HG02981 (cell line): ENCODE measurements around the gene KIF2C.
"Not testable (repeated sequence)": the region's sequence is repeated elsewhere in the genome, so short reads cannot be mapped to it uniquely, and the experiment has no call there.

Experiments
- ATAC-seq: cut with Tn5 transposase; IDR thresholded peaks from one replicate; pipeline ENCODE4 v1.9.1; 2021; ENCODE audit warnings: mild to moderate bottlenecking, moderate library complexity; ENCODE audit not compliant: unreplicated experiment

The KIF2C gene

DNA sequence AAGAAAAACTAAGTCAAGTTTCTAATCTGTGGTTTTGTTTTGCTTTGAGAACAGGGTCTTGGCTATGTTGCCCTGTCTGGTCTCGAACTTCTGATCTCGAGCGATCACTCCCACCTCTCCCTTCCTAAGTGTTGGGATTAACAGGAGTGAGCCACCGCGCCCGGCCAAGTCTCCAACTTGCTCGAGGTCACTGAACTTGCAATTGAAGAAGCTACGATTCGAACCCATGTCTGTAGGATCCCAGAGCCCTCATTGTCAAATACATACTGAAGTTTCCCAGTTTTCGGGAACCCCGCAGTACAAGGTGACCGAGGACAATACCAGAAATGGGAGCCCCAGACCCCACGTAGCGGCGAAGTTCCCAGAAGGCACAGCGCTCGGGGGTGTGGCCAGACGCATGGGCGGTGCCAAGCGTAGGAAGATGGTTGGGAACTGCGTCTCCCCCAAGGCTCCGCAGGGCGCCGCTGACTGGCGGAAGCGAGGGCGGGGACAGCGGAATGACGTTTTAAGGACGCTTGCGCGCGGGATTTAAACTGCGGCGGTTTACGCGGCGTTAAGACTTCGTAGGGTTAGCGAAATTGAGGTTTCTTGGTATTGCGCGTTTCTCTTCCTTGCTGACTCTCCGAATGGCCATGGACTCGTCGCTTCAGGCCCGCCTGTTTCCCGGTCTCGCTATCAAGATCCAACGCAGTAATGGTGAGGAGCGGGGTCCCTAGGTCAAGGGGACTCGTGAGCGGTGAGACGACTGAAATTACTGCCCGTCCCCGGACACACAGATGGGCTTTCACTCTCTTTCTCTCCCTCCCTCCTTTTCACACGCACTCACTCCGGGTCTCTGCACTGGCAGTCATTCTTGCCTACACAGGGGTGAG lies at the start of gene KIF2C:
TSS of gene KIF2C (plus strand) at position 531 of the 872 bp plus-strand sequence. CDS start at position 627, 96 bp downstream.
- peak; percentile 96 for ATAC-seq

DNA sequence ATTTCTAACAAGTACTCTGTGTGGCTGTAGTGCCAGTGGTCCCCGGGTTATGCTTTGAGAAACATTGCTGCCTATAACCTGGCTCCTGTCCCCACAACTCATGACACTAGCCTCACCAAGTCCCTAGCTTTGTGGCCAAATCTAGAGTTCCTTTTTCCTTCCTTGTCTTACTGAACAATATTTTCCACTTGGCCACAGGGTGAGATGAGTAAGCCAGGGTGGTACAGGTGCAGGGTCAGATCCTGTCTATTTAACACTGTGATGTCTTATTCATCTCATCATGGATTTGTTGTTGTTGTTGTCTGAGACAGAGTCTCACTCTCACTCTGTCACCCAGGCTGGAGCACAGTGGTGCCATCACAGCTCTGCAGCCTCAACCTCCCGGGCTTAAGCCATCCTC lies 46.5 kb upstream of the KIF2C start:
- ATAC-seq = no peak

DNA sequence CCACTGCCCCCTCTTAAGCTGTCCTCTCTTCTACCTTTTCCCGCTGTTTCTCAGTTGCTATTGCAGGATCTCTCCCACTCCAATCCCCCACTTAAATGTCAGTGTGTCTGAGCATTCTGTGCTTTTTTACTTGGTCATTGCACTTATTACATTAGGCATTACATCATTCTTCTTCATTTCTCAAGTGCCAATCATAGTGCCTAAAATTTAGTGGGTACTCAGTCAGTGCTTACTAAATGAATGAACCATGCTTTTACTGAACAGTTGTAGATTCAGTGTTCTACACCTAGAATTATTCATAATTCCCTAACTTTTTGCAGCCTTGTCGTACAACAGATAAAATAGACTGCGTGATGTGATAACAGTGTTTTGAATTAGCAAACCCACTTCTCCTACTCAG lies 45.7 kb upstream of the KIF2C start:
- ATAC-seq = no peak

DNA sequence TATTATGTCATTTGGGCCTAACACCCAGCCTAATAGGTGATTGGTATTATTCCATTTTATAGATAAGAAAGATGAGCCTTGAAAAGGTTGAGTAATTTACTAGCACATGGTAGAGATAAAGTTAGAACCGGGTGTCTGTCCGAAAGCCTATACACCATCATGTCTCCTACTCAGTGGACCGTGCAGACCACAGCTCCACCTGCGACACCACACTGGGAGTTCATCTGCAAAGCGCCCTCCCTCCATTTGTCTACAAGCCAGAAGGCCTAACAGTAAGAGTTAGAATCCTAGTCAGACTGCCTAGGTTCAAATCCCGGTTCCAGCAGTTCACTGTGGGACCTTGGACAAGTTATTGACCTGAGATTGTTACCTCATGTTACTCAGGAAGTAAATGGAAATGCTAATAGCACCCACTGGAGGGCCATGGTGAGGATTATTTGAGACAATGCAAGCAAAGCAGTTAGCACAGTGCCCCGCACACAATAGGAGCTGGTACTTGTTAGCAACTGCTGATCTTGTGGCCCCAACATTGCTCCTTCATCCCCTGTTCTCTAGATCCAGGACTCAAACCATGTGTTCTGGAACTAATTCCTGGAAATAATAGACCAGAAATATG lies 44.7 kb upstream of the KIF2C start:
- peak; percentile 57 for ATAC-seq

DNA sequence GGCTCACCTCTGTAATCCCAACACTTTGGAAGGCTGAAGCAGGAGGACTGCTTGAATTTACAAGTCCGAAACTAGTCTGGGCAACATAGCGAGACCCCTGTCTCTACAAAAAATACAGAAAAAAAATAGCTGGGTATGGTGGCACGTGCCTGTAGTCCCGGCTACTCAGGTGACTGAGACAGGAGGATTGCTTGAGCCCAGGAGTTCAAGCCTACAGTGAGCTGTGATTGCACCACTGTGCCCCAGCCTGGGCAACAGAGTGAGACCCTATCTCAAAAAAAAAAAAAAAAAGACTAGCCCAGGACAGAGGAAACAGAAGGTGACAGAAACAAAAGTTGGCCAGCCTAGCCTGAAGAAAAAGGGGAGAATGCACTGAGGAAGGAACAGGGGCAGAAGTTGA lies 44.0 kb upstream of the KIF2C start:
- ATAC-seq = no peak

DNA sequence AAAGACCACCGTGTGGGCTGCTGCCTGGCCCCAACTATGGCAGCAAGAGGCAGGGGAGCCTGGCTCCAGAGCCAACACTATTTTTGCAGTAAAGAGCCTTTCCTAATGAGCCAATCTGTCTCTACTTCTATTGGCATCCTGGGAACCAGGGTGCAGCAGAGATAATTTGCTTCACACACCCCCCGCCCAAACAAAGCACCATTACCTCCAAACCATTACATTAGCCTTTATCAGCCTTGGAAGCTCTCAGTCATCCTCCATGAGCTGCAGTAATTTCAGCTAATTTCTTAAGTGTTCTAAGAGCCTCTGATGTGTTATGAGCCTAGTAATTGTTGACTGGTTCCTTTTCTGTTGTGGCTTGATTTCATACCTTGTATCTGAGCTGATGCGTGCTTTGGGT lies 43.5 kb upstream of the KIF2C start:
- no peak for ATAC-seq

DNA sequence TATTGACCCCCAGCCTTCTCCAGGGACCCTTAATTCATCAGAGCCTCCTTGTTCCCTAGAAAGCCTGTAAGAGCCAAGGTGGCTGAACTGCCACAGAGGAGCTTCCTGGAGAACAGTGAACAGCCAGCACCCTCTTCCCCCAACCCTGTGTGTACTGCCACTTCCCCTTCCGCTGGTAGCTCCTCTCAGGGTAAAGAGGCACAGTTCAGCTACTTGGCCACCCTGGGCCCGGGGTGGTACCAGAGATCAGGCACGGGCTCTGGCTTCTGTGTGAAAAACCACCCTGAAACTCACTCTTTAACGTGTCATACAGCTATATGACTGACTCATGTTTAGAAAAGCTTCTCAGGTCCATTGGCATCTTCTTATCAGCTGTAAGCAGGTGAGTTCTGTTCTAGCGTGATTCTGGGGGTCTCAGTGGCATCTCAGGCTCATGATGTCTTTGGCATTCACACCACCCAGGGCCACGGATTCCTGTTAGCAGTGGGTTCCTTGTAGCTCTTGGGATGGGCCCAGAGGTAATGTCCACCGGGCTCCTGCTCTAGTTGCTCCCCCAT lies 42.8 kb upstream of the KIF2C start:
- ATAC-seq = no peak

DNA sequence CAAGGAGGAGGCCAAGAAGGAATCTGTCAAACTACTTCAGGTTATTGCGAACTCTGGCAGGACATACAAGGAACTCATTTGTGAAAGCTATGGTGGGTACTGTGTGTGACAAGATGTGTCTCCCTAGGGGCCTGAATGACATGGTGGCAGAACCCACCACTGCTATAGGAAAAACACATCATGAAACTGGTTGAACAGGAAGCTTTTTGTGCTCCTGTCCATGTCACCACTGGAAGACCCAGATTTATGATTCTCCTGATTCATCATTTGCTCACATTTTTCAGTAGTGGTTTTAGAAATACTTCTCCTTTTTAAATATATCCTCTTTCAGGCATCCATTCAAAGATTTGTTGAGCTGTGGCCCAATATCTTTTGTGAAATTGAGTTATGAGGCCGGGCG lies 41.5 kb upstream of the KIF2C start:
- no peak for ATAC-seq

DNA sequence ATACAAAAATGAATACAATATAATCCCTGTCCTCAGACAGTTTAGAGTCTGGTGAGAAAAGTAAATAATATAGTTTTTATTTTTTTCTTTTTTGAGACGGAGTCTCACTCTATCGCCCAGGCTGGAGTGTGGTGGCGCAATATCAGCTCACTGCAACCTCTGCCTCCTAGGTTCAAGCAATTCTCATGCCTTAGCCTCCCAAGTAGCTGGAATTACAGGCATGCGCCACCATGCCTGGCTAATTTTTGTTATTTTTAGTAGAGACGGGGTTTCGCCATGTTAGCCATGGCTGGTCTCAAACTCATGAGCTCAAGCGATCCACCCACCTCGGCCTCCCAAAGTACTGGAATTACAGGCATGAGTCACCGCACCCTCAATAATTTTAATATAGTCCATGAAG lies 40.3 kb upstream of the KIF2C start:
- ATAC-seq = not testable (repeated sequence)

DNA sequence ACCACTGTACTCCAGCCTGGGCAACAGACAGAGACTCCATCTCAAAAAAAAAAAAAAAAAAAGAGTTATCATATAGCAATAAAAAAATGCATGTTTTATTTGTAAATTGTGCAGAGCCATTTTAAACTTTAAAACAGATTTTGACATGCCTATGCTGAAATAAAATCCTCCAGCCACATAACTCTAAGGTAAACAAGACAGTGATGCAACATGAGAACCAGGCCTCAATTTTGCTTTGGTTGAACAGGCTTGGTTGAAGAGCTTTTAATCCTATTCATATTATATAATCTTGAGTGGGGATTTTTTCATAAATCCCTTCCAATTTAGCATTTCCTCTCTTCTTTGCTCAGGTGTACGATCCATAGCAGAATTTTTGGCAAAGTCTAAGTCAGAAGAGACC lies 39.1 kb upstream of the KIF2C start:
- no peak for ATAC-seq

DNA sequence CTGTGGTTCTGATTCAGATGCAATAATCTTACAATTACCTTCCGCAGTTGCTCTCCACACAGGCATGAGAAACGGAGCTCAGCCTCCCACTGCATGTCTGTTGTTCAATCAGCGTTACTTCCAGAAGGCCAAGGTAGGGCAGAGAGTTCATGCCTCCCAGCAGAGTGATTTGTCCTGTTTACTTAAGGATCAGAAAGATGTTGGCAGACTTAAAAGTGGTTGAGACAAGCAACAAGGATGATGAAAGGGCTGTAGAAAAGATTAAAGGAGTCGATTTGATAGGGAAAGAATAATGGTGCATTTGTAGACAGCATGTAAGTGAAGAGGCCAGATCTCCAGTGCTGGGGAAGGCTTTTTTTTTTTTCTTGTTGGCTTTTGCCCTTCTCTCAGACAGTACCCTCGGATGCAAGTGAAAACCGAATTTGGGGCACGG lies 38.5 kb upstream of the KIF2C start:
- ATAC-seq = no peak

DNA sequence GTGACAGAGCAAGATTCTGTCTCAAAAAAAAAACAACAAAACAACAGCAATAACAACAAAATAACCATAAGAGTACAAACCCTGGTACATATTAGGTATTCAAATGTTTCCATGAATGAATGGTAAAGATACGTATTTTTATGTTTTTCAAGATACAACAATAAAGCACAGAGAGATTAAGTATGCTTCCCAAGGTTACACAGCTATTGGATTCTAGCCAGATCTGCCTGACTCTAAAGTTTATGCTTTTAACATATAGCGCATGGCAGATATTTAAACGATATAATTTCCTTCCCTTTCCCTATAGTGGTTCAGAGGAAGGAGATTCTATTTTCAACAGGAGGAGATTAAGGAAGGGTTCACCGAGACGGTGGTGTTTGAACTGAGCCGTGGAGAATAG lies 34.2 kb upstream of the KIF2C start:
- ATAC-seq = no peak

DNA sequence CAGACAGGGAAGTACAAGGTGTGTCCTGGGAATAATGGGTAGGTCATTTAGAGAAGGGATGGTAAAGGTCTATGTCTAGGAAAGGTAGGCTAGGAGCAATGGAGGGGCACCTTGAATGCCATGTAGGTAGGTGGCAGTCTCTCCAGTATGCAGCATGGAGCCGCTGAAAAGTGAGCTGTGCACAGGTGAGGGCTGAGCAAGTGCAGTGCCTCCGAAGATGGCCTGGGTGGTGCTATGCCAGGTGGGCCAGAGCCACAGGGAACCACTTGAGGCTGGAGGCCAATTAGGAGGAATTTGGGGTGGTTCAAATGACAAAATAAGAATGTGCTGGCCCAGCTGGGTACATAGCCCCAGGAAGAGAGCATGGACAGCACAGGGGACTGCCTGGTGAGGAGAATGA lies 33.7 kb upstream of the KIF2C start:
- ATAC-seq = no peak

DNA sequence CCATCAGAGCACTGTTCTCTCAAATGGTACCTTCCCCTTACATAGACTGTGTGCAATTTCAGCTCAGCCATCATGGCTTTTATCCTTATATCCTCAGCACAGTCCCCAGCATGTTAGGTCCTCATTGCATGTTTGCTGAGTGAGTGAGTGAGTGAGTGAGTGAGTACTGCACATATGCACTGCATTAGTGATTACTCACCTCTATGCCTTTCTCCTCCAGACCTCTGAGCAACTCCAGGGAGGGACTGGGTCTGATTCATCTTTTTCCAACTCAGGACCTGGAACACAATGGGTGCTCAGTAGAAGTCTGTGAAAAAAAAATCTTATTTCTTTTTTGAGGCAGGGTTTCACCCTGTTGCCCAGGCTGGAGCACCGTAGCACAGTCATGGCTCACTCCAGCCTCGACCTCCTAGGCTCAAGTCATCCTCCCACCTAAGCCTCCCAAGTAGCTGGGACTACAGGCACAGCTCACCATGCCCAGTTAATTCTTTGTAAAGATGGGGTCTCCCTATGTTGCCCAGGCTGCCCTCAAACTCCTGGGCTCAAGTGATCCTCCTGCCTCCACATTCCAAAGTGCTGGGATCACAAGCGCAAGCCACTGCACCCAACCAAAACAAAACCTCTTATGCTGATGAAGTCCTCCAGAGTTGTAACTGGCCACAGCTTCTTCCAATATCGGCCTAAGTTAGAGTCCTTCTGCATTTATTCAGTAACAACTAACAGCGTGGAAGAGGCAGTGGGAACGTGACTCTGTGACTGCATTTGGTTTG lies 32.3 kb upstream of the KIF2C start:
- ATAC-seq = no peak

DNA sequence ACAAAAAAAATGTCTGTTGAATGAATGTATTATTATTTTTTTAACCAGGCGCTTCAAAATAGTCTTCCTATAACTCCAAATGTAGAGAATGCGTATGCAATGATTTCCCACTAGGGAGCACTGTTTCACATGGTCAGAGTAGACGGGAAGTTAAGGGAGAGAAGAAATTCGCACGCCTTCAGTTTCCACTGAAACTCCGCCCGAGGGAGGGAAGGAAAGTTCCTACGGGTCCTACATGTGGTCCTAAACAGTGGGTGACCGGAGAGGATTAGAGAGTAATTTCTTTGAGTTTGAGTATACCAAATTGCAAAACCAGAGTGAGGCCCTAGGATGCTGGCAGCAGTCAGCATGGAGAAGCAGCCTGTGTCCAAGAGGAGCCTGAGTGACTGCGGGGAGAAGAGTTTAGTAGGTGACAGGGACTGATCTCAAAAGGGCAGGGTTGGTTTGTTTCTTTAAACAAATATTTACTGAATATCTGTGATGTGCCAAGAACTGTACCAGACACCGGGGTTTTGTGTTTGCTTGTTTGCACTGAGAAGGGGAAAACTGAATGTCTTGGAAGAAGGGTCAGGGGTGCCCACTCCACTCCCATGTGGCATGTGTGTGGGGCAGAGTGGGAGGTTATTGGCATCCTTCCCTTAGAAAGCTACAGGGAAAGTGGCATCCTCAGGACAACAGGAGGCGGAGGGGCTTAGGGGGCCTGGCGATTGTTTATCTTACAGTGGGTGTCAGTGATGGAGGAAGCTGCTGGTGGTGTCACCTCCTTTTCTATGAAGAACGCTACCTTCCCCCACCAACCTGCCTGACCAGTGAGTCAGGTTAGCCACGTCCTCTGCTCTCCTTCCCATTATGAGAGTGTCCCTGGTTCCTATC lies 31.4 kb upstream of the KIF2C start:
- no peak for ATAC-seq

DNA sequence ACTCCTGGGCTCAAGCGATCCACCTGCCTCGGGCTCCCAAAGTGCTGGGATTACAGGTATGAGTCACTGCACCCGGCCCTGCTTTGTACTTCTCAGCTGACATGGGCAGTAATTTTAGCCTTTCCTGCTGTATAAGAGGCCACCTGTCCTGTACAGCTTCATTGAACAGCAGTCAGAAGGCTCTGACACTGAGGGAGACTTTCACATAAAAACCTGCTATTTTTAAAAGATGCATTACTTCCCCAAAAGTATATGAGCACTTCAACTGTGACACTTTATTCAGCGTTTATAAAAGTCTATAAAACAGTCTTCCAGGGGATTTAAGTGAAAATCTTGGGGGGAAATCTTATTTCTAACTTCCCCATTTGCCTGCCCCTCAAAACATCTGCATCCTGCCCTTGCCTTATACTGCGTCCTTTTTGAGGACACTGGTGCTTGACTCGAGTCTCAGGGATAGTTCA lies 26.3 kb upstream of the KIF2C start:
- no peak for ATAC-seq

DNA sequence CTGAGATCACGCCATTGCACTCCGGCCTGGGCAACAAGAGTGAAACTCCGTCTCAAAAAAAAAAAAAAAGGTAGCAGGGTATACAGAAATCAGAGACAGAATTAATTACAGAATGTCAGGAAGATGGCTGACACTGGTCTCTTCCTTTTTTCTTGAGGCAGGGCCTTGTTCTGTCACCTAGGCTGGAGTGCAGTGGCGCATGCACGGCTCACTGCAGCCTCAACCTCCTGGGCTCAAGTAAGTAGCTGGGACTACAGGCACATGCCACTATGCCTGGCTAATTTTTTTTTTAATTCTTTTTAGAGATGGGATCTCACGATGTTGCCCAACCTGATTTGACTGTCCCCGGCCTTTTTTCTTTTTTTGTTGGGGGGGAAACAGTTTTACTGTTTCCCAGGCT lies 25.1 kb upstream of the KIF2C start:
- ATAC-seq = no peak

DNA sequence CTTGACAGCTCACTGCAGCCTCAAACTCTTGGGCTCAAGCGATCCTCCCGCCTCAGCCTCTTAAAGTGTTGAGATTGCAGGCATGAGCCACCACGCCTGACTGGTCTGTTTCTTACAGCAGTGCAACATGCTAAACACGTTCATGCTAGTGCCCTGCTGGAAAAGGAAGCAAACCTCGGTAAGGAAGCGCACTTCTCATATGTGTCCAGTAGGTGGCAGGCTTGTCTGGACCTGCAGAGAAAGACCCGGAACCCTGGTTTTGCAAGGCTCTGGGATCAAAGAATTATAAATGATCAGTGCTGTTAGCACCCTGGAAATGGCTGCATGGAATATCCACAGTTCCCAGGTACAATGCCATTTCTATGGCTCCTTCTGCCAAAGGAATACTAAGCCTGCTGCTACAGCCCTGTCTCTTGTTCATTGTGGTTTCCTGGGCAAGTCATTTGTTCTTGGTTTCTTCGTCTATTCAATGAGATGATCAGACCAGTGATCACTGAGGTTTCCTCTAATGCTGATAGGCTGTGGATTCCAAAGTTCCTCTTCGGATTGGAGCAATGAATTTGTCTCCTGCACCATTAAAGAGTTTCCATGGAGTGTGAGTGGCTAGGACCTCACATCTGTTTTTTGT lies 24.6 kb upstream of the KIF2C start:
- ATAC-seq = no peak

DNA sequence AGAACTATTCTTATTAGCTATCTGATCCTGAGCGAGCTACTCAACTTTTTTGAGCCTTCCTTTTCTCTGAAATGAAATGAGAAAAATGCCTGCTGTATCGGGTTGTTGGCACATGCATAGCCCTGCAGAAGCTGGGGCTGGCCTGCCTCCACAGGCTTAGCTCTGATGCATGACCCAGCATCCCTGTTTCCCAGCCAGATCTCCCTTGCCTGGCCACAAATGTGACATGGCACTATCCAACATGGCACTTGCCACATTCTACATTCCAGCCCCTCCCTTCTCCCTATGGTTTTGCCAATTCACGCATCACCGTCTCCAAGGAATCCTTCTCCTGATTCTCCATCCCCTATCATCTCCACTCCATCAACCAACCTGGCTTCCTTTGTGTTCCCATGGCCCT lies 22.5 kb upstream of the KIF2C start:
- no peak for ATAC-seq

DNA sequence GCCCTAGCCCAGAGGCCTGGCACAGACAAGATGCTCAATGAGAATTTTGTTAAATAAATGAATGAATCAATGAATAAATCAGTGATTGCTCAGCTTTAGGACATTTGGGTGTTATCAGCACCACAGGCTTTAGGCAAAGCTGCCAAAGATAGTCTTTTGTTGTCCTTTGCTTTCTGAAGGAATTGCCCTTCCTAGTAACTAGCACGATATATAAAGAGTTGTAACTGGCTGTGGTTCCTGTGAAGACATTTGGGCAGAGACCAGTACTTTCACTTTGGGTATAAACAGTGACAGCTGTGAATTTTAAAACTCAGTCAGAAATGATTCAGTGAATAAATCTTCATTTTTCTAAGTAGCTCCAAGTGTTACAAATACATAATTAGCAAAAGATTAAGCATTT lies 22.0 kb upstream of the KIF2C start:
- ATAC-seq = no peak
